GM23338 (cell line): ENCODE results near the gene TBCD. TPM values are rescaled to one million over a fixed set of nuclear protein-coding genes. Genes with fewer than 3 reads are reported as not detected.

Experiments
- CREB1 ChIP-seq: fragments of 250-450 bp; sonication (Bioruptor Pico); IDR thresholded peaks from 2 replicates; pipeline ENCODE4 v1.5.0; 2020; ENCODE audit warnings: low read depth, mild to moderate bottlenecking, moderate library complexity
- EZH2 ChIP-seq: fragments of 200-600 bp; sonication (generic); IDR thresholded peaks from one replicate; pipeline ENCODE4 v1.8.0; 2017; ENCODE audit warnings: antibody characterized with exemption, mild to moderate bottlenecking, low read depth; ENCODE audit not compliant: unreplicated experiment
- JUNB ChIP-seq: IDR thresholded peaks from one replicate; pipeline ENCODE4 v1.6.1; 2016; ENCODE audit warnings: antibody characterized with exemption; ENCODE audit not compliant: unreplicated experiment
- NANOG ChIP-seq: IDR thresholded peaks from 2 replicates; pipeline ENCODE4 v1.6.1; 2016; ENCODE audit warnings: antibody characterized with exemption, borderline replicate concordance
- POLR2AphosphoS5 ChIP-seq: IDR thresholded peaks from 2 replicates; pipeline ENCODE4 v1.6.1; 2016; ENCODE audit warnings: antibody characterized with exemption, low read depth
- REST ChIP-seq: IDR thresholded peaks from one replicate; pipeline ENCODE4 v1.6.1; 2018; ENCODE audit warnings: antibody characterized with exemption; ENCODE audit not compliant: unreplicated experiment
- ZNF114 ChIP-seq: fragments of 250-450 bp; sonication (Bioruptor Pico); IDR thresholded peaks from 2 replicates; pipeline ENCODE4 v1.5.0; 2020; ENCODE audit warnings: mild to moderate bottlenecking, moderate library complexity
- ZNF331 ChIP-seq: fragments of 250-450 bp; sonication (Bioruptor Pico); IDR thresholded peaks from 2 replicates; pipeline ENCODE4 v1.5.0; 2020; ENCODE audit warnings: low read depth, mild to moderate bottlenecking, moderate library complexity
- ZNF462 ChIP-seq: fragments of 250-450 bp; sonication (Bioruptor Pico); IDR thresholded peaks from 2 replicates; pipeline ENCODE4 v1.5.0; 2020; ENCODE audit warnings: mild to moderate bottlenecking, moderate library complexity
- polyA plus RNA-seq: library from polyadenylated mRNA; unstranded; fragments of >200 nt; fragmentation: Nextera tagmentation; extraction: Ambion mirVana; gene quantifications from 2 replicates; pipeline ENCODE4 v1.2.1, GENCODE V29; 2016
- total RNA-seq: library from RNA; depleted of rRNA; stranded (reverse); fragments of >200 nt; shearing (Covaris generic); gene quantifications from 2 replicates; pipeline ENCODE4 v1.2.3, GENCODE V29; 2014

The TBCD gene
- total and polyA plus RNA-seq, 2 experiments from 2014 or later: 75.0 to 116 TPM

- TF ChIP-seq ZNF462 (CRISPR knock-in tag) (no peak), CREB1 (CRISPR knock-in tag) (no peak), POLR2AphosphoS5 (no peak), JUNB (no peak), EZH2 (no peak), NANOG (no peak), ZNF331 (CRISPR knock-in tag) (no peak), REST (no peak), ZNF114 (CRISPR knock-in tag) (no peak)
These were observed 112.3 kb downstream of the TBCD start (continued) for GRCh38 chr17:82863941-82864712.
